H9 (cell line): ENCODE measurements around the gene CCPG1. TPM values are rescaled to one million over a fixed set of nuclear protein-coding genes. Genes with fewer than 3 reads are reported as not detected.

Experiments
- DNase-seq: peaks from one replicate; pipeline ENCODE4 v3.0.0-alpha.2; 2017
- H2AFZ ChIP-seq: one replicate; pipeline ENCODE4 v1.6.1; 2013; ENCODE audit warnings: mild to moderate bottlenecking, low read length, control low read depth, moderate library complexity
- H2AK5ac ChIP-seq: 2 replicates; pipeline ENCODE4 v1.6.1; 2013; ENCODE audit warnings: low read length, control low read depth, mixed read lengths; ENCODE audit not compliant: insufficient read length
- H2BK120ac ChIP-seq: one replicate; pipeline ENCODE4 v1.6.1; 2013; ENCODE audit warnings: low read depth, mild to moderate bottlenecking, low read length, control low read depth, inconsistent platforms; ENCODE audit not compliant: poor library complexity, severe bottlenecking
- H2BK12ac ChIP-seq: 2 replicates; pipeline ENCODE4 v1.6.1; 2013; ENCODE audit warnings: low read length, control low read depth, mixed read lengths, low read depth; ENCODE audit not compliant: insufficient read length
- H2BK15ac ChIP-seq: 2 replicates; pipeline ENCODE4 v1.6.1; 2013; ENCODE audit warnings: low read depth, low read length, control low read depth
- H2BK20ac ChIP-seq: one replicate; pipeline ENCODE4 v1.6.1; 2013; ENCODE audit warnings: low read depth, mild to moderate bottlenecking, low read length, control low read depth, inconsistent platforms; ENCODE audit not compliant: poor library complexity, severe bottlenecking
- H2BK5ac ChIP-seq: 2 replicates; pipeline ENCODE4 v1.6.1; 2013; ENCODE audit warnings: low read length, control low read depth, mixed read lengths; ENCODE audit not compliant: insufficient read length
- H3K14ac ChIP-seq: 2 replicates; pipeline ENCODE4 v1.6.1; 2013; ENCODE audit warnings: low read length, control low read depth; ENCODE audit not compliant: insufficient read depth
- H3K18ac ChIP-seq: 2 replicates; pipeline ENCODE4 v1.6.1; 2013; ENCODE audit warnings: low read depth, mild to moderate bottlenecking, mixed read lengths, low read length, control low read depth; ENCODE audit not compliant: insufficient read length
- H3K23ac ChIP-seq: 2 replicates; pipeline ENCODE4 v1.6.1; 2013; ENCODE audit warnings: low read length, control low read depth, mixed read lengths, low read depth; ENCODE audit not compliant: insufficient read length
- H3K23me2 ChIP-seq: 2 replicates; pipeline ENCODE4 v1.6.1; 2013; ENCODE audit warnings: low read depth, mild to moderate bottlenecking, mixed read lengths, low read length, control low read depth; ENCODE audit not compliant: insufficient read length, poor library complexity, severe bottlenecking
- H3K27ac ChIP-seq: 2 replicates; pipeline ENCODE4 v1.5.1; 2013; ENCODE audit warnings: low read length, control low read depth, mixed read lengths, low read depth; ENCODE audit not compliant: insufficient read length
- H3K27me3 ChIP-seq: 2 replicates; pipeline ENCODE4 v1.6.1; 2013; ENCODE audit warnings: low read length, control low read depth, inconsistent platforms; ENCODE audit not compliant: insufficient read depth
- H3K4ac ChIP-seq: 2 replicates; pipeline ENCODE4 v1.6.1; 2013; ENCODE audit warnings: low read depth, mild to moderate bottlenecking, control low read depth, inconsistent platforms, low read length, moderate library complexity
- H3K4me1 ChIP-seq: 2 replicates; pipeline ENCODE4 v1.6.1; 2013; ENCODE audit warnings: low read length, control low read depth, inconsistent platforms; ENCODE audit not compliant: insufficient read depth
- H3K4me2 ChIP-seq: 2 replicates; pipeline ENCODE4 v1.6.1; 2013; ENCODE audit warnings: low read length, control low read depth, mixed read lengths; ENCODE audit not compliant: insufficient read length, insufficient read depth
- H3K56ac ChIP-seq: 2 replicates; pipeline ENCODE4 v1.6.1; 2013; ENCODE audit warnings: low read depth, mild to moderate bottlenecking, mixed read lengths, low read length, control low read depth; ENCODE audit not compliant: insufficient read length
- H3K79me1 ChIP-seq: 2 replicates; pipeline ENCODE4 v1.6.1; 2013; ENCODE audit warnings: low read depth, mild to moderate bottlenecking, moderate library complexity, low read length, control low read depth, inconsistent platforms; ENCODE audit not compliant: insufficient read depth, poor library complexity, severe bottlenecking
- H3K79me2 ChIP-seq: 2 replicates; pipeline ENCODE4 v1.6.1; 2013; ENCODE audit warnings: low read length, control low read depth, inconsistent platforms; ENCODE audit not compliant: insufficient read depth
- H3K9ac ChIP-seq: 2 replicates; pipeline ENCODE4 v1.6.1; 2013; ENCODE audit warnings: low read length, control low read depth, mixed read lengths; ENCODE audit not compliant: insufficient read length; ENCODE audit errors: extremely low read depth
- H3K9me3 ChIP-seq: one replicate; pipeline ENCODE4 v1.6.1; 2013; ENCODE audit warnings: low read depth, low read length, inconsistent platforms; ENCODE audit not compliant: control insufficient read depth
- H3T11ph ChIP-seq: one replicate; pipeline ENCODE4 v1.6.1; 2013; ENCODE audit warnings: mild to moderate bottlenecking, low read length, control low read depth, inconsistent platforms
- H4K20me1 ChIP-seq: one replicate; pipeline ENCODE4 v1.6.1; 2013; ENCODE audit not compliant: control insufficient read depth, insufficient read length, insufficient read depth
- H4K5ac ChIP-seq: 2 replicates; pipeline ENCODE4 v1.6.1; 2013; ENCODE audit warnings: low read depth, mild to moderate bottlenecking, mixed read lengths, low read length, control low read depth; ENCODE audit not compliant: insufficient read length
- H4K8ac ChIP-seq: replicated peaks from 2 replicates; pipeline ENCODE4 v1.6.1; 2013; ENCODE audit warnings: low read length, control low read depth, mixed read lengths, low read depth; ENCODE audit not compliant: insufficient read length
- H4K91ac ChIP-seq: 2 replicates; pipeline ENCODE4 v1.6.1; 2013; ENCODE audit warnings: low read depth, mild to moderate bottlenecking, moderate library complexity, mixed read lengths, low read length, control low read depth; ENCODE audit not compliant: insufficient read length
- H3K27ac Mint-ChIP-seq, 3 experiments: 2 replicates in 2 of 3; 3 replicates in 1 of 3; pipeline ENCODE4 v1.8.0; 2020 to 2021; ENCODE audit warnings: mixed read lengths in 3 of 3, mild to moderate bottlenecking in 1 of 3, moderate library complexity in 1 of 3
- H3K27me3 Mint-ChIP-seq: 2 replicates; pipeline ENCODE4 v1.8.0; 2021; ENCODE audit warnings: low read depth, mild to moderate bottlenecking, moderate library complexity, mixed read lengths
- H3K36me3 Mint-ChIP-seq, 3 experiments: 2 replicates in 2 of 3; 3 replicates in 1 of 3; pipeline ENCODE4 v1.8.0; 2020 to 2021; ENCODE audit warnings: low read depth in 3 of 3, mixed read lengths in 3 of 3; ENCODE audit not compliant: insufficient read depth in 1 of 3
- H3K4me1 Mint-ChIP-seq, 2 experiments: 2 replicates each; pipeline ENCODE4 v1.8.0; 2020; ENCODE audit warnings: mixed read lengths in 2 of 2
- H3K4me3 Mint-ChIP-seq, 2 experiments: 2 replicates in 1 of 2; 3 replicates in 1 of 2; pipeline ENCODE4 v1.8.0; 2020 to 2021; ENCODE audit warnings: mild to moderate bottlenecking in 2 of 2, mixed read lengths in 2 of 2, moderate library complexity in 1 of 2
- H3K9me3 Mint-ChIP-seq, 2 experiments: 2 replicates in 1 of 2; 3 replicates in 1 of 2; pipeline ENCODE4 v1.8.0; 2020; ENCODE audit warnings: mild to moderate bottlenecking in 2 of 2, mixed read lengths in 2 of 2, moderate library complexity in 1 of 2
- CTCF ChIP-seq: fragments of 200-600 bp; sonication (generic); conservative IDR thresholded peaks from 3 replicates; pipeline ENCODE4 v1.8.0; 2021; ENCODE audit warnings: antibody characterized with exemption, mild to moderate bottlenecking
- WGBS: extraction: QIAGEN DNeasy Blood & Tissue Kit; methylation state at CpG from one replicate; pipeline ENCODE4 v1.1.7; 2013; ENCODE audit warnings: missing lambda C conversion rate, low lambda C conversion rate, mixed read lengths; ENCODE audit not compliant: insufficient read length; ENCODE audit errors: extremely low coverage; 5-methylcytosine and 5-hydroxymethylcytosine counted together
- total RNA-seq: library from RNA; stranded (reverse); gene quantifications from 2 replicates; pipeline ENCODE4 v1.2.1, GENCODE V29; 2021

CCPG1 gene
- total RNA-seq, 1 experiment from 2014 or later: 9.0 TPM

GRCh38 chr15:55320238-55320550, 88.0 kb downstream of the CCPG1 start:
- Histone ChIP-seq H3K79me1 (no peaks in the 10 kb centered on the region), H2BK15ac (no peak overlapping the region), H2AFZ (no peak overlapping the region), H2BK120ac (no peak overlapping the region), H3K27me3 (no peaks in the 10 kb centered on the region), H3K9ac (no peak overlapping the region), H3T11ph (no peak overlapping the region), H3K14ac (no peak overlapping the region), H3K18ac (no peak overlapping the region), H3K4me2 (no peak overlapping the region), H4K91ac (no peak overlapping the region), H3K4ac (no peak overlapping the region), H3K23me2 (peaks cover 4% of the 10 kb centered on the region), H2AK5ac (no peak overlapping the region), H4K20me1 (no peaks in the 10 kb centered on the region), H4K8ac (no peak overlapping the region), H3K79me2 (no peaks in the 10 kb centered on the region), H2BK12ac (no peak overlapping the region), H4K5ac (no peak overlapping the region), H3K56ac (no peak overlapping the region), H2BK20ac (no peak overlapping the region), H3K27ac (no peak overlapping the region), H2BK5ac (no peak overlapping the region), H3K4me1 (no peaks in the 10 kb centered on the region), H3K9me3 (no peaks in the 10 kb centered on the region), H3K23ac (no peak overlapping the region)
- Mint-ChIP-seq H3K36me3 (peaks cover 0 to 7% (median 3%) of the 10 kb centered on the region in 3 experiments; a peak in 5 of 7 replicates), H3K9me3 (no peaks in the 10 kb centered on the region), H3K4me3 (no peak overlapping the region), H3K27me3 (no peaks in the 10 kb centered on the region), H3K27ac (no peak overlapping the region), H3K4me1 (peaks cover 21 to 31% of the 10 kb centered on the region in 2 experiments)
- TF ChIP-seq CTCF: no peak
- DNase-seq: no peak
- no CpG with 5 or more reads among the region's 2 CpGs for WGBS
